Spleen (tissue), 7 donors: ENCODE data around the gene GLRB.

Experiments
- CTCF ChIP-seq, 11 experiments: fragments of 200-600 bp in 7 of 11; fragments of 450-650 bp in 4 of 11; sonication (generic) in 4 of 11; IDR thresholded peaks in 8 of 11; conservative IDR thresholded peaks in 3 of 11; 1 replicate in 7 of 11; 2 replicates in 4 of 11; pipeline versions ENCODE4 v1.4.0 to v1.8.0; 2016 to 2021; ENCODE audit warnings: antibody characterized with exemption in 11 of 11, inconsistent platforms in 4 of 11, mild to moderate bottlenecking in 1 of 11
- POLR2A ChIP-seq, 3 donors: fragments of 450-650 bp; IDR thresholded peaks; one replicate each; pipeline ENCODE4 v1.5.1; 2017; ENCODE audit warnings: antibody characterized with exemption in 3 of 3, mild to moderate bottlenecking in 1 of 3
- POLR2AphosphoS5 ChIP-seq, 3 donors: sonication (generic); formaldehyde crosslinking; IDR thresholded peaks; one replicate each; pipeline ENCODE4 v1.5.1; 2017; ENCODE audit warnings: antibody characterized with exemption in 3 of 3
- donor health status: DM: no; HTN: no; CAD: no; lungs with moderate emphysema.
- donor health status: DM: no; HTN: no; CAD: no.
- donor health status: DM: no; HTN: no; CAD: no.

DNA sequence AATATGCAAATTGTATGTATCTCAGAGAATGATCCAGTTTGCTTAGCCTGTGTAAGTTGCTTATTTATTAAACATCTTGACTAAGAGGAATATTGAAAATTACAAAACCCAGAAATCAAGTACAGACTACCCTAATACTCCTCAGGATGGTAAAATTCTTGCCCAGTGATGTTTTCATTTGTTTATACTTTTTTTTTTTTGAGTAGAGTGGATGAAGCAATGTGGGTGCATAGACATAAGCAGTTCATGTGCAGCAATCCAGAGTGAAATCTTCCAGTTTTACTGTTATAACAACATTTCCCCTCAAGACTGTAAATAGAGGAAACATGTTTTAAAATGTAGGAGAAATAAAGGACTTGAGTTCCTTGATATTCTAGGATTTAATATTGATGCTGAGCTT, 4.7 kb downstream of the GLRB start:
- TF ChIP-seq CTCF (IDR thresholded peaks at IDR 0.05 in 8 of 11, conservative IDR thresholded peaks at IDR 0.05 in 3 of 11), result no peak
- no peak for TF ChIP-seq POLR2A (IDR thresholded peaks at IDR 0.05)
- no peak for TF ChIP-seq POLR2AphosphoS5 (IDR thresholded peaks at IDR 0.05)
